Measurements from ENCODE around the gene OR1K1. TPM values are rescaled to one million over a fixed set of nuclear protein-coding genes. Genes with fewer than 3 reads are reported as not detected.

The OR1K1 gene
- total RNA-seq (2016; rRNA removed; fragmentation: Illumina TruSeq; extraction: Trizol) (not detected in 2 replicates), polyA plus RNA-seq (2011; rRNA removed) (not detected in 2 replicates), polyA minus RNA-seq (2011; rRNA and poly(A)+ RNA removed; ENCODE audit: low replicate concordance) (not detected in 2 replicates), Bru-seq, nascent RNA (not detected), BruChase-seq, experiment 1, labeled RNA remaining after a 6-hour chase (not detected), BruChase-seq, experiment 2, labeled RNA remaining after a 2-hour chase (not detected)
- total RNA-seq (2016; cell fraction: cytosol; rRNA removed; fragmentation: Illumina TruSeq; extraction: Trizol; ENCODE audit: low read depth) = not detected in 2 replicates
- not detected in 2 replicates for total RNA-seq (2016; cell fraction: insoluble cytoplasmic fraction; rRNA removed; fragmentation: Illumina TruSeq; extraction: Trizol)
- not detected in 2 replicates for total RNA-seq (2016; cell fraction: membrane; rRNA removed; fragmentation: Illumina TruSeq; extraction: Trizol)
- not detected in 2 replicates for total RNA-seq (2016; cell fraction: nucleus; rRNA removed; fragmentation: Illumina TruSeq; extraction: Trizol)
- polyA plus RNA-seq (2011; cell fraction: cytosol; rRNA removed) = not detected in 2 replicates
- polyA plus RNA-seq (2011; cell fraction: nucleus; rRNA removed) = not detected in 2 replicates
- not detected in 2 replicates for polyA plus RNA-seq (2012)
- polyA plus RNA-seq (2016; cell fraction: cytosol; fragmentation: Illumina TruSeq; extraction: Trizol; ENCODE audit: low read depth) = not detected in 2 replicates
- not detected in 2 replicates for polyA plus RNA-seq (2016; cell fraction: insoluble cytoplasmic fraction; fragmentation: Illumina TruSeq; extraction: Trizol; ENCODE audit: low read depth)
- not detected in 2 replicates for polyA plus RNA-seq (2016; cell fraction: membrane; fragmentation: Illumina TruSeq; extraction: Trizol; ENCODE audit: low read depth)
- not detected in 2 replicates for polyA plus RNA-seq (2016; cell fraction: nucleus; fragmentation: Illumina TruSeq; extraction: Trizol; ENCODE audit: insufficient read depth, low read depth)
- polyA minus RNA-seq (2011; cell fraction: cytosol; rRNA and poly(A)+ RNA removed) = not detected in 2 replicates
- polyA minus RNA-seq (2011; cell fraction: nucleus; rRNA and poly(A)+ RNA removed) = not detected in 2 replicates
- long read RNA-seq, experiment 1 = 0 reads
- long read RNA-seq, experiment 2 = 0 reads

- Histone ChIP-seq H3K4me2 (ENCODE audit: low read depth, low read length) (no peak within 1 kb of the TSS), H3K9ac (ENCODE audit: insufficient read depth, low read depth, low read length) (no peak within 1 kb of the TSS), H3K4me1 (ENCODE audit: insufficient read depth, low read length) (no peaks in the 10 kb centered on the region), H2AFZ (ENCODE audit: low read length) (no peak within 1 kb of the TSS), H3K9me3 (ENCODE audit: low read length) (no peaks in the 10 kb centered on the region), H4K20me1 (ENCODE audit: insufficient read depth, low read length) (no peaks in the 10 kb centered on the region), H3K27ac (ENCODE audit: extremely low read length, insufficient read depth, low read length) (no peak within 1 kb of the TSS), H3K79me2 (ENCODE audit: insufficient read depth, low read length) (no peaks in the 10 kb centered on the region), H3K27me3 (ENCODE audit: control insufficient read depth in 1 of 2, insufficient read depth in 2 of 2, low read length in 2 of 2) (no peaks in the 10 kb centered on the region), H3K36me3 (replicated peaks in 1 of 2; ENCODE audit: control insufficient read depth in 1 of 2, insufficient read depth in 2 of 2, low read length in 2 of 2) (no peaks in the 10 kb centered on the region), H3K4me3 (replicated peaks in 1 of 3; ENCODE audit: insufficient read depth in 1 of 3, low read depth in 2 of 3, low read length in 3 of 3) (no peak within 1 kb of the TSS)
- no TSS peak for BruUV-seq (replicated peaks)
- ATAC-seq (no peak), DNase-seq (ENCODE audit: low spot score) (no peak), FAIRE-seq (no peak)
- 59% methylated on average over 22 of the region's 30 CpGs for WGBS (ENCODE audit: low lambda C conversion rate)
- intact Hi-C loops (cut with micrococcal nuclease; ENCODE audit: unreplicated experiment) (no loop called here), in situ Hi-C loops (cut with HindIII; ENCODE audit: extremely low pct_ligation_motif_present, low pct_unique_long_range_greater_than_20kb) (loop anchor here (10.0 to 25.0 kb wide), 2 partner anchors 296 to 438 kb away; partner anchors contain the start of gene PTGS1)
- ChIA-PET POLR2A (no interaction called here), CTCF (ENCODE audit: low intra/inter-chr PET ratio, low total read pairs) (no interaction called here)
- no peak for TF ChIP-seq NAIF1 (CRISPR knock-in tag; IDR thresholded peaks at IDR 0.05; ENCODE audit: borderline replicate concordance)
- TF ChIP-seq, protein P1, sequence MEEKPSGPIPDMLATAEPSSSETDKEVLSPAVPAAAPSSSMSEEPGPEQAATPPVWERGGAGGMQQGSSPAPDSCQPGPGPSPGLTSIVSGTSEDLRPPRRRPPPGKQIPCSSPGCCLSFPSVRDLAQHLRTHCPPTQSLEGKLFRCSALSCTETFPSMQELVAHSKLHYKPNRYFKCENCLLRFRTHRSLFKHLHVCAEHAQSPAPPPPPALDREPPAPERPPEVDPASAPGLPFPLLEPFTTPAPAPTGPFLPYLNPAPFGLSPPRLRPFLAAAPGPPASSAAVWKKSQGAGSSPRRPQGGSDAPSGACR (CRISPR knock-in tag; IDR thresholded peaks at IDR 0.05) = no peak
- TF ChIP-seq DPF2 (CRISPR knock-in tag; IDR thresholded peaks at IDR 0.05; ENCODE audit: borderline replicate concordance, low read depth) = no peak
- TF ChIP-seq MXI1 (IDR thresholded peaks at IDR 0.05; ENCODE audit: borderline replicate concordance, low read depth, low read length) = no peak
- TF ChIP-seq PRMT3 (CRISPR knock-in tag; IDR thresholded peaks at IDR 0.05; ENCODE audit: borderline replicate concordance, low read depth) = no peak
- TF ChIP-seq ZNF777 (CRISPR knock-in tag; IDR thresholded peaks at IDR 0.05) = no peak
- TF ChIP-seq ZNF790 (CRISPR knock-in tag; IDR thresholded peaks at IDR 0.05; ENCODE audit: borderline replicate concordance) = no peak
- no peak for TF ChIP-seq ZNF225 (CRISPR knock-in tag; IDR thresholded peaks at IDR 0.05)
- no peak for TF ChIP-seq ZNF468 (CRISPR knock-in tag; IDR thresholded peaks at IDR 0.05)
- TF ChIP-seq, protein P2, sequence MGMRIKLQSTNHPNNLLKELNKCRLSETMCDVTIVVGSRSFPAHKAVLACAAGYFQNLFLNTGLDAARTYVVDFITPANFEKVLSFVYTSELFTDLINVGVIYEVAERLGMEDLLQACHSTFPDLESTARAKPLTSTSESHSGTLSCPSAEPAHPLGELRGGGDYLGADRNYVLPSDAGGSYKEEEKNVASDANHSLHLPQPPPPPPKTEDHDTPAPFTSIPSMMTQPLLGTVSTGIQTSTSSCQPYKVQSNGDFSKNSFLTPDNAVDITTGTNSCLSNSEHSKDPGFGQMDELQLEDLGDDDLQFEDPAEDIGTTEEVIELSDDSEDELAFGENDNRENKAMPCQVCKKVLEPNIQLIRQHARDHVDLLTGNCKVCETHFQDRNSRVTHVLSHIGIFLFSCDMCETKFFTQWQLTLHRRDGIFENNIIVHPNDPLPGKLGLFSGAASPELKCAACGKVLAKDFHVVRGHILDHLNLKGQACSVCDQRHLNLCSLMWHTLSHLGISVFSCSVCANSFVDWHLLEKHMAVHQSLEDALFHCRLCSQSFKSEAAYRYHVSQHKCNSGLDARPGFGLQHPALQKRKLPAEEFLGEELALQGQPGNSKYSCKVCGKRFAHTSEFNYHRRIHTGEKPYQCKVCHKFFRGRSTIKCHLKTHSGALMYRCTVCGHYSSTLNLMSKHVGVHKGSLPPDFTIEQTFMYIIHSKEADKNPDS (CRISPR knock-in tag; IDR thresholded peaks at IDR 0.05) = no peak
- TF ChIP-seq, protein P3, sequence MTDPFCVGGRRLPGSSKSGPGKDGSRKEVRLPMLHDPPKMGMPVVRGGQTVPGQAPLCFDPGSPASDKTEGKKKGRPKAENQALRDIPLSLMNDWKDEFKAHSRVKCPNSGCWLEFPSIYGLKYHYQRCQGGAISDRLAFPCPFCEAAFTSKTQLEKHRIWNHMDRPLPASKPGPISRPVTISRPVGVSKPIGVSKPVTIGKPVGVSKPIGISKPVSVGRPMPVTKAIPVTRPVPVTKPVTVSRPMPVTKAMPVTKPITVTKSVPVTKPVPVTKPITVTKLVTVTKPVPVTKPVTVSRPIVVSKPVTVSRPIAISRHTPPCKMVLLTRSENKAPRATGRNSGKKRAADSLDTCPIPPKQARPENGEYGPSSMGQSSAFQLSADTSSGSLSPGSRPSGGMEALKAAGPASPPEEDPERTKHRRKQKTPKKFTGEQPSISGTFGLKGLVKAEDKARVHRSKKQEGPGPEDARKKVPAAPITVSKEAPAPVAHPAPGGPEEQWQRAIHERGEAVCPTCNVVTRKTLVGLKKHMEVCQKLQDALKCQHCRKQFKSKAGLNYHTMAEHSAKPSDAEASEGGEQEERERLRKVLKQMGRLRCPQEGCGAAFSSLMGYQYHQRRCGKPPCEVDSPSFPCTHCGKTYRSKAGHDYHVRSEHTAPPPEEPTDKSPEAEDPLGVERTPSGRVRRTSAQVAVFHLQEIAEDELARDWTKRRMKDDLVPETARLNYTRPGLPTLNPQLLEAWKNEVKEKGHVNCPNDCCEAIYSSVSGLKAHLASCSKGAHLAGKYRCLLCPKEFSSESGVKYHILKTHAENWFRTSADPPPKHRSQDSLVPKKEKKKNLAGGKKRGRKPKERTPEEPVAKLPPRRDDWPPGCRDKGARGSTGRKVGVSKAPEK (CRISPR knock-in tag; IDR thresholded peaks at IDR 0.05; ENCODE audit: borderline replicate concordance) = no peak
- no peak for TF ChIP-seq PPARG (CRISPR knock-in tag; conservative IDR thresholded peaks at IDR 0.05)
Measured at GRCh38 chr9:122800066-122801060, at the start of gene OR1K1. TSS of gene OR1K1 (plus strand) at chr9:122800123. CDS start at chr9:122800123, 0 bp downstream.

Measured in HepG2 (cell line).